ENCODE results near the gene OR52A5.
"Not testable (repeated sequence)": the region's sequence is repeated elsewhere in the genome, so short reads cannot be mapped to it uniquely, and the experiment has no call there.

OR52A5 gene

GRCh38 chr11:5154657-5155056 lies 16.5 kb upstream of the OR52A5 start, which contains the start of gene OR52A1:
OR52A1 (minus strand) TSS chr11:5154757; CDS start chr11:5152369, 2,388 bp downstream.
- H3K27ac ChIP-seq: no peak within 1 kb of the TSS
- no peak for DNase-seq (ENCODE audit: low spot score)
- TF ChIP-seq CTCF (IDR thresholded peaks at IDR 0.05): no peak
- no peak within 1 kb of the TSS for H3K4me3 ChIP-seq

GRCh38 chr11:5153574-5154431 lies 15.6 kb upstream of the OR52A5 start:
- no peak for DNase-seq (ENCODE audit: low spot score)
- no peak for TF ChIP-seq CTCF (IDR thresholded peaks at IDR 0.05)
- Histone ChIP-seq H3K27ac (no peak overlapping the region), H3K4me3 (no peak overlapping the region)

- H3K27ac ChIP-seq: no peak overlapping the region
- DNase-seq (ENCODE audit: low spot score): no peak
- no peak overlapping the region for H3K4me3 ChIP-seq
- no peak for TF ChIP-seq CTCF (IDR thresholded peaks at IDR 0.05)
Observed at GRCh38 chr11:5151713-5152153, 13.6 kb upstream of the OR52A5 start.

GRCh38 chr11:5144206-5144605 lies 6.0 kb upstream of the OR52A5 start:
- not testable (repeated sequence) for H3K4me3 ChIP-seq; DNase-seq (ENCODE audit: low spot score); H3K27ac ChIP-seq

GRCh38 chr11:5137014-5137413 lies 1.1 kb downstream of the OR52A5 start:
- no peak for TF ChIP-seq CTCF (IDR thresholded peaks at IDR 0.05)
- no peak overlapping the region for H3K4me3 ChIP-seq
- H3K27ac ChIP-seq: no peak overlapping the region
- DNase-seq (ENCODE audit: low spot score): no peak

- TF ChIP-seq CTCF (IDR thresholded peaks at IDR 0.05): no peak
- H3K27ac ChIP-seq: no peak overlapping the region
- no peak overlapping the region for H3K4me3 ChIP-seq
- no peak for DNase-seq (ENCODE audit: low spot score)
Observed at GRCh38 chr11:5136261-5136660, 1.9 kb downstream of the OR52A5 start.

- no peak overlapping the region for H3K27ac ChIP-seq
- TF ChIP-seq CTCF (IDR thresholded peaks at IDR 0.05): no peak
- H3K4me3 ChIP-seq: no peak overlapping the region
- DNase-seq (ENCODE audit: low spot score): no peak
Observed at GRCh38 chr11:5131584-5132335, 6.4 kb downstream of the OR52A5 start.

Data from coronary artery (tissue), 2 donors.